H1 (cell line): ENCODE results near the gene ARL2. TPM values are rescaled to one million over a fixed set of nuclear protein-coding genes. Genes with fewer than 3 reads are reported as not detected.

ENCODE experiments used
- CBX8 ChIP-seq: fragments of 300-800, 300-1000 bp; sonication (generic); IDR thresholded peaks from 2 replicates; pipeline ENCODE4 v1.7.1; 2016; ENCODE audit warnings: low read depth, low read length, borderline replicate concordance
- CHD7 ChIP-seq: fragments of 300-600 bp; sonication (generic); IDR thresholded peaks from 2 replicates; pipeline ENCODE4 v1.7.1; 2012; ENCODE audit warnings: low read length, moderate library complexity, mild to moderate bottlenecking, inconsistent platforms; ENCODE audit not compliant: insufficient replicate concordance
- NANOG ChIP-seq: IDR thresholded peaks from 2 replicates; pipeline ENCODE4 v1.6.1; 2011; ENCODE audit warnings: low read length, low read depth, mild to moderate bottlenecking, inconsistent platforms; ENCODE audit not compliant: insufficient read depth, poor library complexity, severe bottlenecking
- RBBP5 ChIP-seq: IDR thresholded peaks from 2 replicates; pipeline ENCODE4 v1.7.1; 2012; ENCODE audit warnings: low read depth, mild to moderate bottlenecking, inconsistent platforms, low read length, moderate library complexity, borderline replicate concordance
- RXRA ChIP-seq: IDR thresholded peaks from 2 replicates; pipeline ENCODE4 v1.6.1; 2011; ENCODE audit warnings: low read depth, mild to moderate bottlenecking, low read length, moderate library complexity; ENCODE audit not compliant: insufficient read depth
- polyA plus RNA-seq, 7 experiments: library from polyadenylated mRNA; depleted of rRNA in 3 of 7; stranded (reverse) in 5 of 7; unstranded in 2 of 7; fragments of >200 nt in 5 of 7; fragments of 200-250 nt in 2 of 7; gene quantifications; 1 replicate in 5 of 7; 2 replicates in 1 of 7; 4 replicates in 1 of 7; pipeline versions ENCODE4 v1.2.1 to v1.2.3, GENCODE V29; 2011 to 2013; ENCODE audit warnings: missing spikeins in 2 of 7, mixed read lengths in 2 of 7
- total RNA-seq: library from RNA; stranded (reverse); fragmentation: NEBNext Ultra II Directional; extraction: Animal tissue kit (Norgen Biotek cat#: 25700); gene quantifications from 2 replicates; pipeline ENCODE4 v1.2.1, GENCODE V29; 2021

Gene ARL2
- total and polyA plus RNA-seq, 2 of the 8 experiments (the other 6 are each of a cell fraction or from before 2014, with no cell fraction given): 186 to 535 TPM

GRCh38 chr11:65002706-65003105 is 11.3 kb upstream of the ARL2 start (continued):
- TF ChIP-seq CHD7 (no peak), RBBP5 (no peak), CBX8 (no peak), NANOG (no peak), RXRA (no peak)
